ENCODE data around the gene UBL4A. TPM values are rescaled to one million over a fixed set of nuclear protein-coding genes. Genes with fewer than 3 reads are reported as not detected.

The UBL4A gene
- total RNA-seq, 1 experiment from 2014 or later, result 139 TPM

DNA sequence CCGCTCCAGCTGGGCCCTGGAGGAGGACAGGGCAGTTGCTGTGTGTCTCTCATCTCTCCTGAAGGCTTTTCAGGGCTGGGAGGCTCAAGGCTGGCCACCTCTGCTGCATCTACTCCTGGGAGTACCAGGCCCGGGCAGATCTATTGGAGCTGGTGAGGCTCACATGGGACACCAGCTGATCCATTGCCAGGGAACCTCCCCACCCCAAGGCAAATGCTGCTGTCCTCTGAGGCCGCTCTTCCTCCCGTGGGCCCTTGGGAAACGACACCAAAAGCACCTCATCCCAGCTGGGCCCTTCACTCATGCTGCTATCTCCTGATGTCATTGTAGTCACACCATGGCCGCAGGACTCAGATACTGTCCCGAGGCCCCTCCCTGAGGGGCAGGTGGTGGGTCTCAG is 3.6 kb downstream of the UBL4A start:
- no peak for DNase-seq (ENCODE audit: low spot score)

DNA sequence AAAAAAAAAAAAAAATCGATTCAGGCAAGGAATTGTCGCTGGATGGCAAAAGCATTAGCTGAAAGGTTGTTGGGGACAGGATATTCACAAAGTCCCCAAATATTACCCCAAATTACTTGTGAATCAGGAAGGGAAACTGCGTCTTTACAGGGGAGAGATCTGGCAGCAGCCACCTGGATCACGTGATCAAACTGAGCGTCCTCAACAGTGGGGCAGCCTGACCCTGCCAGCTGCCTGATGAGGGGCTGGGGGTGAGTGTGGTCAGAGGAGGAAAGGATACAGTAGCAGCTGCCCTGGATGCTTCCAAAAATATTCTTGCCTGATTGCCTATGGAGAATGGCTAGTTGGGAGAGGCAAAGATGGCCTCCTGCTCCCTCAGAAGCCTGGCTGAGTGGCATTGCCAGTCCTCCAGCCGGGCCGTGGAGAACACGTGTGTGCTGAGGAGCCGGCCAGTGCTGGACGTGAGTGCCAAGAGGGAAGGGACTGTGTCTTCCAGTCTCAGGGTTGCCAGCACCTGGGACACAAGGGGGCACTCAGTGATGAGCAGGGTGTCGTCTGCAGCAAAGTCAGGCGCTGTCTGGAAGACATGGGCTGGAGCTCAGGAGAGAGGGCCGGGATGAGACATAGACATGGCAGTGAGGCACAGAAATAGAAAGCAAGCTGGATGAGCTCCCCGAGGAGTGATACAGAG is 4.4 kb downstream of the UBL4A start:
- no peak for DNase-seq (ENCODE audit: low spot score)

DNA sequence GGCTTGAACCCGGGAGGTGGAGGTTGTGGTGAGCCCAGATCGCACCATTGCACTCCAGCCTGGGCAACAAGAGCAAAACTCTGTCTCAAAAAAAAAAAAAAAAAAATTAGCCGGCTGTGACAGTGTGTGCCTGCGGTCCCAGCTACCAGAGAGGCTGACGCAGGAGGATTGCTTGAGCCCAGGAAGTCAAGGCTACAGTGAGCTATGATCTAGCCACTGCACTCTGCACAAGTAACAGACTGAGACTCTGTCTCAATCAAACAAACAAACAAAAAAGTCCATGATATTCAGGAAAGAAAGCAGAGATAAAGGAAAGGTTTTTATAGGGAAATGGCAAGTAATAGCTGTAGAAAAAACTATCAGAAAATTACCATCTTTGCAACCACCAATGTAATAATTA is 5.2 kb downstream of the UBL4A start:
- no peak for DNase-seq (ENCODE audit: low spot score)

DNA sequence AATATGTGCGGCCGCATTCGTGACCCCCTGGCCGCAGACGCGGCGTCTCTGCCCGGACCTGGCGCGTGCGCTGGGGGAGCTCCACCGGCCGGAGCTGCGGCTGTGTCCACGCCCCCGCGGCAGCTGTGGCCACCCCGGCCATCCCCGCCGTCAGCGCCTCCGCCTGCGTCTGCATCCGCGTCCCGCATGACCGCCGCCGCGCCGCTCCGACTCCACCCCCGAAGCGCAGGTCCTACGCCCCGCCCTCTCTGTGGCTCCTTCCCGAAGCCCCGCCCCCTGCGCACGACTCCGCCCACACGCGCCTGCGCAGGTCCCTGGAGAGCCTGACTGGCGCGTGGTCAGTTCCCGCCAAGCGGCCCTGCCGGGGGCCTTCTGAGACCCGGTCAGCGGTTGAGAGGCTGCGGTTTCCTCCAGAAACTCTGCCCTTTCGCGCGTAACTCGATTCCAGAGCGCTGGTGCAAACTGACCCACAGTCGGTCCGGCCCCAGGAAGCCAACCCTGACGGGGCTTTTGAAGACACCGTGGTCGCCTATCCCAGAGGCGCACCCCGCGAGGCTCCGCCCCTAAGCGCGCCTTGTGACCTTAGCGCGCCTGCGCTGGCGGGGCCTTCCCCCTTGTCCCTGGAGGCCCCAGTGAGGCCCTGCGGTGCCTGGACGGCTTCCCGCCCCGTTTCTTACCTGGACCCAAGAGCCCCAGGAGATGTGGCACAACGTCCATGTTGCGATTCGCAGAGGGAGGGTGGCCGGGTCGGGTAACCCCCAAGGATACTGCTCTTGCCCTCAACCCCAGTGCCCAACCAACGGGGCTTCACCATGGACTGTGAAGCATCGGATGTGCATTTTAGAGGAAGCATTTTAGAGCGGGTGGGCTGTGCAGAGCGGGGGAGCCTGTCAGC is 7.4 kb downstream of the UBL4A start, which contains the start of gene LAGE3:
Gene LAGE3, minus strand, starts transcription at position 554 of the 895 bp plus-strand sequence. Its CDS starts 366 bp downstream, at position 188.
- peak; percentile 76 for DNase-seq (ENCODE audit: low spot score)

DNA sequence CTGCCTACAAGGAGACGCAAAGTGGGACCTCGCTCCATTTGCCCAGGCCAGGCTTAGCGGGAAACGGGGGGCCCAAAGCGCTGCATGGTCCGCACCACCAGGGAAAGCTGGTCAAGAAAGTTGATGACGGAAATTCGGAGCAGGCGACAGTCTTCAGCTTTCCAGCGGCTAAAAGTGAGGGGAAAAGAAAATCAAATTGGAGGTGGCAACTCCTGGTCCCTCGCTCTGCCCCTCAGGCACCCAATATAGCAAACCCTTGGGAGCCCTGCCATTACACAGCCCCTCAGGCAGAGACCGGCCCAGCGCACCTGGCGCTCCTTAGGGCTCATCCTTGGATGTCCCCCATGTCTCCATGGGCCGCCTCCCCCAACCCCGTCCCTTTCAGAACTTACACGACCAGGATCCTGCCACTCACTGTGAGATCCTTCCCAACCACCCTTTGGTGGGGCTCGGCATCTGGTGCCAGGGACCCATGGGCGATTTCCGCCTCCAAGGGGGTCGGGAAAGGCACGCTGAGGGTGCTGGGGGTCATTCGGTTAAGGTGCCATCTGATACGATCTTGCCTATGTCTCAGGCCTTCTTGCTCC is 8.4 kb downstream of the UBL4A start:
- no peak for DNase-seq (ENCODE audit: low spot score)

DNA sequence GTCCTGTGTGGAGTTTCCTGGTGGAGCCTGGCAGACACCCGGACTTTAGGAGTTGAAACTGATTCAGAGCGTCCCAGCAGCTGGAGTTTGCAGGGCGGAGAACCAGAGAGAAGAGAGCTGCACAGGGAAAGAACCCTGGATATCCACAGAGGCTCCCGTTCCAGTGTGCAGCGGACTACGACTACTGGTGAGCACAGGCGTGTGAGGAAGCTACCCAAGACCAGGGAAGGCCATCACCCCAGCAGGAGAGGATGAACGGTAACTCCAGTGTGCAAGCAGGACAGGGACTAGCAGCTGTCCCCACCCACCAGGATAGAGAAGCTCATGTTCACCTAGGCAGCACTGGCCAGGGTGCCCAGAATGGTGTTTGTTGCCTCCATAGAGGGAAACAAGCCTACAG is 9.6 kb downstream of the UBL4A start:
- DNase-seq (ENCODE audit: low spot score), result no peak

DNA sequence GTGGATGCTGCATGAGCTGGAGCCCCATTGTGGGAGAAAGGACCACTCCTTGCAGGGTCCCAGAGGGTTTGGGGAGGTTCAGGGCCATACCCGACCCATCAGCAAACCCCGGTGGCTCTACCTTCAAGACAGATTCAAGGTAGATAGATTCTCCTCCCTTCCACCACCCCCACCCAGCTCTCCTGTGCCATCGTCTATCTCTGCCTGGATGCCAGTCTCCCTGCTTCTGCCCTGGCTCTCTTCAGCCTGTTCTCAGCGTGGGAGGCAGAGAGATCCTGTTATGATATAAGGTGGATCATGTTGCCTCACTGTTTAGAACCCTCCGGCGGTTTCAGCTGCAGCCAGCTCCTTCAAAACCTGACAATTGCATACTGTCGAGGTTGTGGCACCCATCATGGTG is 12.7 kb downstream of the UBL4A start:
- DNase-seq (ENCODE audit: low spot score), result no peak

DNA sequence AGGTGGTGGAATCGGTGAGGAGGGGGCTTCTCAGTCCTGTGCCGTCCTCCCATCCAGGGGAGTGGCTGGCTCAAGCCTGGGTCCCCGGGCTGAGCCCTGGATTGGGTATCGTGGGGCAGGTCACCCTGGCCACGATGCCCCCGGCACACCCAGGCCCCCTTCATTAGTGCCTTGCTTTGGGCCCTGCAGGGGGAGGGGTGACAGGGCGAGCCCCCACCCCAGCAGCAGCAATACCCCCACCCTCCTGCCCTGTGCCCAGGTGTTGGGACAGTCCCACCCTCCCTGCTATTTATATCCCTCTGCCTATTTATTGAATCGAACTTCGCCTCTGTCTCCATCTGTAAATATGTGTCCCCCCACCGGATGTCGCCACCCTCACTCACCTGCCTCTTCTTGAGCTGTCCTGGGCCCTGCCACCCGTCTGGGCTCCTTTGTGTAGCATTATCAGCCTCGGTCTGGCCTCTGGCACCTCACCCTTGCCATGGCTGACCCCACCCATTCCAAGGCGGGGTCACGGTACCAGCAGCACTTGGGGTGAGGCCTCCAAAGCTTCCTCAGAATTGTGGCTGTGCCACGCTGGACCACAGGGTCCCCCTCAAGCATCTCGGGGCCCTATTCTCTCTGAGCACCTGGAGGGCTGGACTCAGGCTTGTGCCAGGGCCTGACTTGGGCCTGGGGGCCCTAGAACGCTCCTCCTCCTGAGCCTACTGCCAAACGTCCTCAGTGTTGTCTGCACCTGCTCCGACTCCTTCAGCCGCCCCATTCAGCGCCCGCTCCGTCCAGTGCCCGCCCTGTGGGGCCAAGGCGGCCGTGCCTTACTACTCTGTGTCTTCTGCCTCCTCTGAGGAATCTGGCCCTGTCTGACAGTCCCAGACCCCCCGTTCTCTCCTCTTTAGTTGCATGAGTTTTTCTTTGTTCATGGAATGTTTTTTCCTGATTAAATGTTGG is 13.5 kb downstream of the UBL4A start:
- no peak for DNase-seq (ENCODE audit: low spot score)

DNA sequence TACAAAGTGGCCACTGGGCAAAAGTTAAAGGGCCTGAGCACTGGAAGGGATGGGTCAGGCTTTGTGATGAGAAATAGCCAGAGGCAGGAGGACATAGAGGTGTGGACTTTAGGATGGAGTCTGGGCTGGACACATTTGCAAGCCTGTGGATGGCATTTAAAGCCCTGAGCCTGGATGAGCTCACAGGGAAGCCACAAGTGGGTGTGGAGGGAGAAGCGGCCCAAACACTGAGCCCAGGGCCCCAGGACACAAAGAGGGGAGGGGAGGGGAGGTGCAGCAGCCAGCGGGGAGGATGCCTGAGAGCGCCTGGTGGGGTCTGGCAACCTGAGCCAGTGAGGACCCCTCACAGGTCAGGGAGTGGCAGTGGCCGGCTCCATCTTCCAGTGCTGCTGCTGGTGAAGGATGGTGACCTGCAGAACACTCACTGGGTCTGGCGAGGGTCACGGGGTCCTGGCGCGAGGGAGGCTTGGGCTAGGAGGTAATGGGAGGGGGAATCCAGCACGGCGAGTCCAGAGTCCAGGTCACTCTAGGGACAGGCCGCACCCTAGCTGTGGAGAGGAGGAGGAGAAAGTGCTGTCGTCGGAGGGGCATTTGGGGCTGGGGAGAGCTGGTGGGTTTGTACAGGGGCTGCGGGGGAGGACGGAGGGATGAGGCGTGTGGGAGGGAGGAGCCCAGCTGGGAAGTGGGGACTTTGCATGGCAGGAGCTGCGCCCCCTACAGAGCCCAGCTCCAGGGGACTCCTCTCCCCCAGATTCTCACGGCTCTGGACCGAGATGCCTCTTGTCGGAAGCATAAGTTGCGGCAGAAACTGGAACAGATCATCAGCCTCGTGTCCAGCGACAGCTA is 14.4 kb downstream of the UBL4A start:
- no peak for DNase-seq (ENCODE audit: low spot score)

DNA sequence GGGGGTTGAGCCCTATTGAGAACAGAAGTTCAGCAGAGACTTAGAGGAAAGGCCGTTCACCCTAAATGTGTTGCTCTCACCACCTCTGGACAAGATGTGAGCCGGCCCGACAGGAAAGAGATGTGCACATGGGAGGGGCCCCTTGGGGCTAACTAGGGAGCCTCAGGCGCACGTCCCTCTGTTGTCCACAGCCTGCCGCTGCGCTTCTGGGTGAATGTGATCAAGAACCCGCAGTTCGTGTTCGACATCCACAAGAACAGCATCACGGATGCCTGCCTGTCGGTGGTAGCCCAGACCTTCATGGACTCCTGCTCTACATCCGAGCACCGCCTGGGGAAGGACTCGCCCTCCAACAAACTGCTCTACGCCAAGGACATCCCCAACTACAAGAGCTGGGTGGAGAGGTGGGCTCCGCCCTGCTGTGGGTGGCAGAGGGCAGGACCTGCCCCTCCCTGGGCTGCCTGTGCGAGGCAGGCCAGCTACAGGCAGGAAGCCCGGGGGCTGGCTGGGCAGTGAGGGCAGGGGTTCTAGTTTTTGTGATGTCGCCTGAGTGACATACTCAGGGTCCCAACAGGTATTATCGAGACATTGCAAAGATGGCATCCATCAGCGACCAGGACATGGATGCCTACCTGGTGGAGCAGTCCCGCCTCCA is 15.4 kb downstream of the UBL4A start:
- DNase-seq (ENCODE audit: low spot score), result no peak

DNA sequence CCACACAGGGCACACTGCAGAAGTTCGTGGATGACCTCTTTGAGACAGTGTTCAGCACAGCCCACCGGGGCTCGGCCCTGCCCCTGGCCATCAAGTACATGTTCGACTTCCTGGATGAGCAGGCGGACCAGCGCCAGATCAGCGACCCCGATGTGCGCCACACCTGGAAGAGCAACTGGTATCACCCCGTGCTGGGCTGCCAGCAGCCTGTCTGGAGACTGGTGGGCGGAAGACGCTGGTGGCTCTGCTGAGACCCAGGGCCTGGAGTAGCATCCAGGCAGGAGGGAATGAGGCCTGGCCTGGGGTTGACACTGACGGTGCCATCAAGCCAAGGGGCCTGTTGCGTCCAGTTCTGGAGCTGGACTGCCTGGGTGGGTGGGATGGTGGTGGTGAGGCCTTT is 16.0 kb downstream of the UBL4A start:
- no peak for DNase-seq (ENCODE audit: low spot score)

DNA sequence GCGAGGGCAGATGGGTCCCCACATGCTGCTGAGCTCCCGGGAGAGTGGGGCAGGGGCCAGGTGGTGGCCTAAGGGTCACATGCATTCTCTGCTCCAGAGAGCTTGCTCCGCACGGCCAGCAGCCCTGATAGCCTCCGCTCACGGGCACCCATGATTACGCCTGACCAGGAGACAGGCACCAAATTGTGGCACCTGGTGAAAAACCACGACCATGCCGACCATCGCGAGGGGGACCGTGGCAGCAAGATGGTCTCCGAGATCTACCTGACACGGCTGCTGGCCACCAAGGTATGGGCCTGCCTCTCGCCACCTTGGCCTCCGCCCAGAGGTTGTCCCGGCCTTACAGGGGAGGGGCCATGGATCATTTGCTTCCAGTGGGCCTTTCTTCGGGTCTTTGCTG is 16.5 kb downstream of the UBL4A start:
- DNase-seq (ENCODE audit: low spot score), result no peak

DNA sequence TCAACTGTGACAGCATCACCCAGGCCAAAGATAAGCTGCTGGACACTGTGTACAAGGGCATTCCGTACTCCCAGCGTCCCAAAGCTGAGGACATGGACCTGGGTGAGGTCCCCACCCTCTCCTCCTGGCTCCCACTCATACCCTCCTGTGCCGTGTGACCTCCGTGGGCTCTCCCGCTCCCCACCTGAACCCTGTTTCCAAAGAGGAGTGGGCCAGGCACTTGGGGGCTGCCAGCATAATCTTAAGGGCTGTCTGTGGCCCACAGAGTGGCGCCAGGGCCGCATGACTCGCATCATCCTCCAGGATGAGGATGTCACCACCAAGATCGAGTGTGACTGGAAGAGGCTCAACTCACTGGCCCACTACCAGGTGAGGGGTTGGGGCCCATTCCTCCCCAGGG is 17.3 kb downstream of the UBL4A start:
- DNase-seq (ENCODE audit: low spot score), result no peak

DNA sequence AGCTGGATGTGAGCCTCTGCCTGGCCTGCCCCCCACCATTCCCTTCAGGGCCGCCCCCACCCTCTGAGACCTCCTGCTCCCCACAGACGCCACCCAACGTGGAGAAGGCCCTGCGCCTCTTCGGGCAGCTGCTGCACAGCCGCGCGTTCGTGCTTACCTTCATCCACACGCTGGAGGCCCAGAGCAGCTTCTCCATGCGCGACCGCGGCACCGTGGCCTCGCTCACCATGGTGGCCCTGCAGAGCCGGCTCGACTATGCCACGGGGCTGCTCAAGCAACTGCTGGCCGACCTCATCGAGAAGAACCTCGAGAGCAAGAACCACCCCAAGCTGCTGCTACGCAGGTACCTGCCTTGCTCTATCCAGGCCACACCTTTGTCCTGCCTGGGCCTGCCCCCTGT is 18.2 kb downstream of the UBL4A start:
- no peak for DNase-seq (ENCODE audit: low spot score)

DNA sequence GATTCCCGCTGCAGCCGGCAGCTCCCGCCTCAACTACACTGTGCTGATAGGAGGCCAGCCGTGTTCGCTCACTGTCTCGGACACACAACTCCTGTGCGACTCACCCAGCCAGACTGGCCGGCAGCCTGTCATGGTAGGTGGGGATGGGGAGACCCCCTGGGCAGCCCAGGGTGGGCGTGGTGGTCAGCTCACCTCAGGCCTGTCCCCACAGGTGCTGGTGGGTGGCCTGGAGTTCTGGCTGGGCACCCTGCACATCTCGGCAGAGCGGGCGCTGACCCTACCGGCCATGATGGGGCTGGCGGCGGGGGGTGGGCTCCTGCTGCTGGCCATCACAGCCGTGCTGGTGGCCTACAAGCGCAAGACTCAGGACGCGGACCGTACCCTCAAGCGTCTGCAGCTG is 18.9 kb downstream of the UBL4A start:
- no peak for DNase-seq (ENCODE audit: low spot score)

DNA sequence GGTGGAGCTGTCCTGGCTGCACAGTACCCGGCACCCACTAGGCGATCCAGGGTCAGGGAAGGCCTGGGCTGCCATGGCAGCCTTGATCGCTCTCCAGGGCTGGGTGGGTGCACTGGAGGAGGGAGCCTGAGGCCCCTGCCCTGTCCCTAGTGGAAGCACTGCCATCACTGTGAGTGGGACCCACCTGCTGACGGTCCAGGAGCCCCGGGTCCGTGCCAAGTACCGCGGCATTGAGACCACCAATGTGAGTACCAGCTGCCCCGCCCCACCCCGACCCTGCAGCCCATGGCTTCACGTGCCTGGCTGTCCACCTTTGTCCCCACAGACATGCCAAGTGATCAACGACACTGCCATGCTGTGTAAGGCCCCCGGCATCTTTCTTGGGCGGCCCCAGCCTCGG is 19.5 kb downstream of the UBL4A start:
- no peak for DNase-seq (ENCODE audit: low spot score)

DNA sequence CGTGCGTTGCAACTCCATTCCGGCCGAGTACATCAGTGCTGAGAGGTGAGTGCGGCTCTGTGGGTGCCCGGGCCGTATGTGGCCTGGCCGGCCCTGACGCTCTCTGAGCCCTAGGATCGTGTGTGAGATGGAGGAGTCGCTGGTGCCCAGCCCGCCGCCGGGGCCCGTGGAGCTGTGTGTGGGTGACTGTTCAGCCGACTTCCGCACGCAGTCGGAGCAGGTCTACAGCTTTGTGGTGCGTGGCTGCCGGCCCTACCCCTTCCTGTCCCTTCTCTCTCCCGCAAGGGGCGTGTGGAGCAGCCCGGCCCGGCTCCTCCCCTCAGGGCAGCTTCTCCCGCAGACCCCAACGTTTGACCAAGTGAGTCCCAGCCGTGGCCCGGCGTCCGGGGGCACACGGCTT is 20.4 kb downstream of the UBL4A start:
- no peak for DNase-seq (ENCODE audit: low spot score)

DNA sequence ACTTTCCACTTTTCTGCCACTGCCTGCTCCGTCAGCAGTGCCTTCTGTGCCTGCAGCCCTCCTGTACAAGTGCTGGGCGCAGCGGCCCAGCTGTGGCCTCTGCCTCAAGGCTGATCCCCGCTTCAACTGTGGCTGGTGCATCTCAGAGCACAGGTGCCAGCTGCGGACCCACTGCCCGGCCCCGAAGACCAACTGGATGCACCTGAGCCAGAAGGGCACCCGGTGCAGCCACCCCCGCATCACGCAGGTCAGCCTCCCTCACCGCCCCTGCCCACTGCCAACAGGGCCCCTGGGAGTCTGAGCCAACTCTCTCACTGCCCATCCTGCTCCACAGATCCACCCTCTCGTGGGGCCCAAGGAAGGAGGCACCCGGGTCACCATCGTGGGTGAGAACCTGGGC is 20.8 kb downstream of the UBL4A start:
- DNase-seq (ENCODE audit: low spot score), result no peak

DNA sequence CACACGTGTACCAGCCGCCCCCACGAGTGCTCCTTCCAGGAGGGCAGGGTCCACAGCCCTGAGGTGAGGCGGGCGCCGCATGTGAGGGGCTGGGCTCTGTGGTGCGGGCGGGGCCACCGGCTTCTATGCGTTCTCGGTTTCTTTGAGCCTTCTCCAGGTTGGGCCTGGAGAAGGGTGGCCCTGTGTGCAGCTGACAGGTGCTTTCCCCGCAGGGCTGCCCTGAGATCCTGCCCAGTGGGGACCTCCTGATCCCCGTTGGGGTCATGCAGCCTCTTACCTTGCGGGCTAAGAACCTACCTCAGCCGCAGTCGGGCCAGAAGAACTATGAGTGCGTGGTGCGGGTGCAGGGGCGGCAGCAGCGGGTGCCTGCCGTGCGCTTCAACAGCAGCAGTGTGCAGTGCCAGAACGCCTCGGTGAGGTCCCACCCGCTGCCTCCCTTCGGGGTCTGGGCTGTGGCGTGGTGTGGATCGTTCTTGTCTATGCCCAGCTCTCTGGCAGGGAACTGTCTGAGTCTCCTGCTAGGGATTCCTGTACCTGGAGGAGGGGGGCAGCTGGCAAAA is 21.5 kb downstream of the UBL4A start:
- DNase-seq (ENCODE audit: low spot score), result no peak

All from A172 (cell line).